NB4 (cell line): ENCODE measurements around the gene TGFBR3.

Experiments used
- MAX ChIP-seq: IDR thresholded peaks from 2 replicates; pipeline ENCODE4 v1.6.1; 2011; ENCODE audit warnings: low read depth, low read length
- MYC ChIP-seq: IDR thresholded peaks from 2 replicates; pipeline ENCODE4 v1.6.1; 2011; ENCODE audit warnings: low read depth, low read length
- POLR2A ChIP-seq: IDR thresholded peaks from 2 replicates; pipeline ENCODE4 v1.6.1; 2011; ENCODE audit warnings: mild to moderate bottlenecking; ENCODE audit not compliant: insufficient read length; ENCODE audit errors: extremely low read depth
- TF ChIP-seq, protein P1 (sequence below): IDR thresholded peaks from one replicate; pipeline ENCODE4 v1.5.1; 2012; ENCODE audit warnings: low read depth, low read length

DNA sequence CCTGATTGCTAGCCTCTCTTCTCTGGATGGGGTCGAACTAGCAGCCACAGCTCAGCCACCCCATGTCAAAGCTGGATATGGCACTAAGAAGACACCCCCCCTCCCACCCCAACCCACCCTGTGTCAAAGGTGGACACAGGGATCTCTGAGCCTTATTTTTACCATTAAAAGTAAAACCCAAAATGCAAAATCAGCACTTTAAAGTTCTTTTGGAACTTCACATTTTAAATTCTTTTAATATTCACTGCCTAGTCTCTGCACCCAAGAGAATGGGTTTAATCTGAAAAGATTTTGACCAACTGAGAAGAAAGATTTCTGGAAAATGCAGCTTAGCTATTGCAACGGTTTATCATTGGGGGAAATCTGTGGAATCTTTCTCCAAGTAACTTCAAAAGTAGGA is 167.6 kb downstream of the TGFBR3 start:
- TF ChIP-seq, protein P1, sequence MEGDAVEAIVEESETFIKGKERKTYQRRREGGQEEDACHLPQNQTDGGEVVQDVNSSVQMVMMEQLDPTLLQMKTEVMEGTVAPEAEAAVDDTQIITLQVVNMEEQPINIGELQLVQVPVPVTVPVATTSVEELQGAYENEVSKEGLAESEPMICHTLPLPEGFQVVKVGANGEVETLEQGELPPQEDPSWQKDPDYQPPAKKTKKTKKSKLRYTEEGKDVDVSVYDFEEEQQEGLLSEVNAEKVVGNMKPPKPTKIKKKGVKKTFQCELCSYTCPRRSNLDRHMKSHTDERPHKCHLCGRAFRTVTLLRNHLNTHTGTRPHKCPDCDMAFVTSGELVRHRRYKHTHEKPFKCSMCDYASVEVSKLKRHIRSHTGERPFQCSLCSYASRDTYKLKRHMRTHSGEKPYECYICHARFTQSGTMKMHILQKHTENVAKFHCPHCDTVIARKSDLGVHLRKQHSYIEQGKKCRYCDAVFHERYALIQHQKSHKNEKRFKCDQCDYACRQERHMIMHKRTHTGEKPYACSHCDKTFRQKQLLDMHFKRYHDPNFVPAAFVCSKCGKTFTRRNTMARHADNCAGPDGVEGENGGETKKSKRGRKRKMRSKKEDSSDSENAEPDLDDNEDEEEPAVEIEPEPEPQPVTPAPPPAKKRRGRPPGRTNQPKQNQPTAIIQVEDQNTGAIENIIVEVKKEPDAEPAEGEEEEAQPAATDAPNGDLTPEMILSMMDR: no peak
- no peak for TF ChIP-seq POLR2A
- no peak for TF ChIP-seq MAX
- no peak for TF ChIP-seq MYC
